HUDEP-2 (cell line): Measurements from ENCODE around the gene RSPH3.

ENCODE experiments used
- DNase-seq, 76 experiments: peaks; one replicate each; lab custom pipeline; 2025; ENCODE audit not compliant: unreplicated experiment in 76 of 76; lab: John Stamatoyannopoulos, UW

The RSPH3 gene

DNA sequence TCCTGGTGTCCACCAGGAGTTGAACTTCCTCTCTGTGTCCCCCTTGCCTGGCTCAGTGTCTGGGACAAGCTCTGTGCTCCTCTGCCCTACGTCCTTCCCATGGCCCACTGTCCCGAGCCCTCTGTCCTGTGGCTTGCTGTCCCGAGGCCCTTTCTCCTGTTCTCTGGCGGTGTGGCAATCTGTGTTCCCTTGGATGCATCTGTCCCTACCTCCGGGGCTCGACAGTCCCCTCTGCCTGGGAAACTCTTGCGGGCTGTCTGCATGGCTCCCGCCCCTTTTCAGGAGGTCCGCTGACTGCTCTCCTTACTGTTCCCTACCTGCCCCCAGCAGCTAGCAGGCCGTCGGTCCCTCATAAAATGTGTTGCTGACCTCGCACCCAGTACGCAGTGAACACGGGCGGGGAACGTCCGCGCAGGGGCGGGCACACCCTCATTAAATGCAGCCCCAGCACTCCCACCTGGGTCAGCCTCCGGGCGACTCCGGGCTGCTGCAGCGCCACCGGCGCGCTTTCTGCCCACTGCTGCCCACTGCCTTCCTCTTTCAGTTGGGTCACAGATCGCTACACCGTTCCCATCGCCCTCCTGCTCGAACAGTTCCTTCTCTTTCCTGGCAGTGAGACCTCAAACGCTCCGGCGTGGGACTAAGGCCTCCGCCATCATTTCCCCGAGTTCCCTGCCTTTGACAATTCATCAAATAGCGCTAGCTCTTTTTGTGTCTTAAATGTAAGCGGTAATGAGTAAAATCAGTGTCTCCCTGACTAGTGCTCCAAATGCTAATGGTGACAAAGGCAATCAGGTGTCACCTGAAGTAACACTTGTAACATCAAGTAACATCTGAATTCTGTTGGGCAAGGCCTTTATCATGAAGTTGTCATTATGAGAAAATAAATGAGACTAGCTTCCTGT, 60.5 kb downstream of the RSPH3 start:
- no peak for DNase-seq

DNA sequence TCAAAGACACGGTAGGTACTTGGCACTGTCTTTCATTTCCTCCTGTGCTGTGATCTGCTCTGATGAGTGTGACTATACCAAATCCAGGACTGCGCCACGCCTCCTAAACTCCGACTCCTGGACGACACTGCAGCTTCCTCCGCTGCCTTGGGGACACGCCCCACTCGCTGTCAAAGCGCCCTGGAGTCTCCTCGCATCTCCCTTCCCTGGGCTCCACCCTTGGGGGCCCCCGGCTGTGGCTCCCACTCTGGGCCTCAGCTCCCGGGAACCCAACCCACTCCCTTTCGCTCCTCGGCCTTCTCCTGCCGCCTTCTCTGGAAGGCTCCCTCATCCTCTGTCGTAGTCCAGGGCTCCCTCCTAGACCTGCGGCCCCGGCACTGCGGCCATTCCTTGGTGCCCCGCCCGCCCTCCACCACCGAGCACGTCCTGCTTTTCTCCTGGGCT, 61.2 kb downstream of the RSPH3 start:
- no peak for DNase-seq

DNA sequence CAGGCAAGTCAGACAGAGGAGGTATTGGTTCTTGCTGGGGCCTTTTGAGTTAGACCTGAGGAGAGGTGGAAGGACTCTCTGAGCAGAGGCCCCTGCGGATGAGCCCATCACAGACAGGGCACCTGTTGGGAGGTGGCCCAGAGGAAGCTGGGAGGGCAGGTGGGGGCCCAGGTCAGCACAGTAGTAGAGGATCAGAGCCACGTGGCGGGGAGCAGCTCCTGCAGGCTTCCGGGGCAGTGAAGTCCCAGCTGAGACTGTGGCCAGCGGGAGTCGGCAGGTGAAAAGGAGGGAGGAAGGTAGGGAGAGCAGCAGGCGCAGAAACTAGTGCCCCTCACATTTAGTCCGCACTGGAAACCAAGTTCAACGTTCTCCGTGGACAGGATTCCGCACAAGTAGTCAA, 61.8 kb downstream of the RSPH3 start:
- no peak for DNase-seq

DNA sequence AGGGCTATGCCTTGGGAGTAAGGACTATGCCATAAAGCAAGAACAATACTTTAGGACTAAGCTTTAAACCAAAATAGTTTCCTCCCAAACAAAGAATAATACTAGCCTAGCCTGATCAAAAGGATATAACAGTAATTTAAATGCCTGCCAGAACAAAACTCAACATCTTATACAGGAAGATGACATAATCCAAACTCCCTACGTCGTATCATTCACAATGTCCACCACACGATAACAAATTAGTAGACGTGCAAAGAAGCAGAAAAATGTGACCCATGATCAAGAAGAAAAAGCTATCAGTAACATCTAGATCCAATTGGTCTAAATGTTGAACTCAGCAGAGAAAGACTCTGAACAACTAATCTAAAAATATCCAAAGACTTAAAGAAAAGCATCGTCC, 65.8 kb downstream of the RSPH3 start:
- no peak for DNase-seq

DNA sequence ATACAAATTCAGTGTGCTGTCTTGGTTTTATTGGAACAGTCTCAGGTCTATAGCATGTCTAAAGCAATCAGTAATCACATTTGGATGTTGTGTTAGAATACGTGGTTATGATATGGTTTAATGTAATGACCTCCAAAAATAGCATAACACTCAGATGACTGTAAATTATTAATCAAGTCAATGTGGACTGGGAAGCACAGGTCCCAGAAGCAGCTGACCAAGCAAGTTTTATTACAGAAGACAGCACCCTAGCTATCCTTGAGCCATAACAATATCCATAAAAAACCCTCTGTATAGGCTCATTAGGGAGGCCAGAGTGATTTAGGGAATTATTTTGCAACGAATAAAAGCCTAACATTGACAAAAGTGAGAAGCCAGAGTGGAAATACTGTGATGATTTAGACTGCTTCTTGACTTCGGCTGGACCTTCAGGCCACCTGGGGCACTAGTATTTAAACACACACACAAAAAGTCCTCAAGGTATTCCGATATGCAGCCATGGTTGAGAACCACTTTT, 66.9 kb downstream of the RSPH3 start:
- DNase-seq = no peak

DNA sequence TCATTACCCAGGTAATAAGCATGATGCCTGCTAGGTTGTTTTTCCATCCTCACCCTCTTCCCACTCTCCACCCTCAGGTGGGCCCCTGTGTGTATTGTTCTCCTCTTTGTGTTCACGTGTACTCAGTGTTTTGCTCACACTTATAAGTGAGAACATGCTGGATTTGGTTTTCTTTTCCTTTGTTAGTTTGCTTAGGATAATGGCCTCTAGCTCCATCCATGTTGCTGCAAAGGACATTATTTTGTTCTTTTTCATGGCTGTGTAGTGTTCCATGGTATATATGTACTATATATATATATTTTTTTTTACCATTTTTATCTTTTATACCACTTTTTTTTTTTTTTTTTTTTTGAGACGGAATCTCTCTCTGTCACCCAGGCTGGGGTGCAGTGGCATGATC, 71.9 kb downstream of the RSPH3 start:
- DNase-seq = no peak

DNA sequence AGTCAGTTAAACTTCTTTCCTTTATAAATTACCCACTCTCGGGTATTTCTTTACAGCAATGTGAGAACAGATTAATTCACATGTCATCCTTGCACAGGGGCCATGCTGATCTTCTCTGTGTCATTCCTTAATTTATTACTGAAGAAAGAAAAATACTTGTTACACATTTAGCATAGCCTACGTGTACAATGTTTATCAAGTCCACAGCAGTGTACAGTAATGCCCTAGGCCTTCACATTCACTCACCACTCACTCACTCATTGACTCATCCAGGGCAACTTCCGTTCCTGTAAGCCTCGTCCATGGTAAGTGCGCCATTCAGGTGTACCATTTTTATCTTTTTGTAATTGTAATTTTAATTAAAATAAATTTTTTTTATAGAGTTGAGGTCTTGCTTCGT, 73.6 kb downstream of the RSPH3 start:
- no peak for DNase-seq

DNA sequence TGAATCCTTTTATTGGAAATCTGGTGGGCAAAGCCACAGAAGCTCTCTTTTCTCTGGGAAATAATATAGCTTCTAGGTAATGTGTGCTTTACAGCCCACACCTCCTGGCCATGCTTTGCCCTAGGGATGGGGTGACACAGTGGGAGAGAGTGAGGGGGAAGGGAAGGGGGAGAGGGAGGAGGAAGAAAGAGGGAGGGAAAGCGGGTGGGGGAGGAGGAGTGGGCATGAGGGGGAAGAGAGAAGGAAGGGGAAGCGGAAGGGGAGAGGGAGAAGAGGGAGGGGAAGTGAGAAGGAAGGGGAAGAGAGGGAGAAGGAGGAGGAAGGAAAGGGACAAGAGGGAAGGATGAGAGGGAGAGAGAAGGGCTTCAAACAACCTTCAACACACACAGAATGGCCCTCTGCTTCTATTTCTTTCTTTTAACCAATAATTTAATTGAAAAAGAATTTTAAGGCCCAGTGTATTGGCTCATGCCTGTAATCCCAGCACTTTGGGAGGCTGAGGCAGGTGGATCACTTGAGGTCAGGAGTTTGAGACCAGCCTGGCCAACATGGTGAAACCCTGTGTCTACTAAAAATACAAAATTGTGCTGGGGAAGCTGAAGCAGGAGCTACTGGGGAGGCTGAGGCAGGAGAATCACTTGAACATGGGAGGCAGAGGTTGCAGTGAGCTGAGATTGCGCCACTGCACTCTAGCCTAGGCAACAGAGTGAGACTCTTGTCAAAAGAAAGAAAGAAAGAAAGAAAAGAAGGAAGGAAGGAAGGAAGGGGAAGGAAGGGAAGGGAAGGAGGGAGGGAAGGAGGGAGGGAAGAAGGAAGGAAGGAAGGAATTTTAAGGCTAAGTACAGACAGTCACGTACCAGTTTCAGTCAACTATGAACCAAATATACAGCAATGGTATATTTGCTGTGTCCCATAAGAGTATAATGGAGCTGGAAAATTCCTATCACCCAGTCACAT, 75.2 kb downstream of the RSPH3 start:
- DNase-seq = no peak

DNA sequence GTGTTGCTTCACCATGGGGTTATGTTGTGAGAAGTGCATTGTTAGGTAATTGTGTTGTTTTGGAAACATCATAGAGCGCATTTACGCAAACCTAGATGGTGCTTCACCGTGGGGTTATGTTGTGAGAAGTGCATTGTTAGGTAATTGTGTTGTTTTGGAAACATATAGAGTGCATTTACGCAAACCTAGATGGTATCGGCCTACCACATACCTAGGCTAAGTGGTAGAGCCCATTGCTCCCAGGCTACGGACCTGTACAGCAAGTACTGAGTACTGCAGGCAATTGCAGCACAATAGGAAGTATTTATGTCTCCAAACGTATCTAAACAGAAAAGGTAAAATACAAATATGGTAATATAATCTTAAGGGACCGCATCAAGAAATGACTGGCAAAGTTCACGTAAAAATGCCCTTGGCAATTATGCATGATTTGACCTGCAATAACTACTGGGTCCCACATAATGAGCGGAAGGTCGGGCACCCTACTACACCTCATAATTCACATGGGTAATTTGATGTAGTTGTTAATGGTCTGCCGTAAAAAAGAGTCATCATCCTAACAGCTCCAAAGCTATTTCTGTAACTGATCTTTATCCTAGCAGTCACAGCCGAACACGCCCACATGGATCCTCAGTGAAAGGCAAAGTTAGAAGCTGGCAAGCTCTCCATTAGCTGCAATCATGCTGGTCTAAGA, 76.0 kb downstream of the RSPH3 start:
- DNase-seq = no peak
